Left lung (tissue), 10 donors: Measurements from ENCODE around the gene PPP2R5B. TPM values are rescaled to one million over a fixed set of nuclear protein-coding genes. Genes with fewer than 3 reads are reported as not detected.

Experiments
- ATAC-seq: fragments of 200-7000 bp; cut with Tn5 transposase; one replicate; pipeline ENCODE4 v1.9.1; 2020; ENCODE audit warnings: moderate library complexity
- DNase-seq, 4 donors: peaks; one replicate each; pipeline ENCODE4 v3.0.0-alpha.2; 2013 to 2020
- H3K27ac ChIP-seq, 2 donors: fragments of 200-600 bp; sonication (generic) in 1 of 2; one replicate each; pipeline versions ENCODE4 v1.5.0 to v1.8.0; 2020 to 2021
- H3K27me3 ChIP-seq, 2 donors: fragments of 200-600 bp; sonication (generic) in 1 of 2; one replicate each; pipeline versions ENCODE4 v1.5.0 to v1.8.0; 2020 to 2021
- H3K36me3 ChIP-seq, 2 donors: fragments of 200-600 bp; sonication (generic) in 1 of 2; one replicate each; pipeline versions ENCODE4 v1.5.0 to v1.8.0; 2020 to 2021
- H3K4me1 ChIP-seq, 2 donors: fragments of 200-600 bp; one replicate each; pipeline ENCODE4 v1.8.0; 2021
- H3K4me3 ChIP-seq, 2 donors: fragments of 200-600 bp; sonication (generic) in 1 of 2; one replicate each; pipeline versions ENCODE4 v1.5.0 to v1.8.0; 2020 to 2021; ENCODE audit warnings: mild to moderate bottlenecking in 1 of 2
- H3K9me3 ChIP-seq, 2 donors: fragments of 200-600 bp; sonication (generic) in 1 of 2; one replicate each; pipeline versions ENCODE4 v1.5.0 to v1.8.0; 2020 to 2021
- CTCF ChIP-seq, 2 donors: fragments of 200-600 bp; sonication (generic) in 1 of 2; IDR thresholded peaks; one replicate each; pipeline versions ENCODE4 v1.5.0 to v1.8.0; 2021; ENCODE audit warnings: antibody characterized with exemption in 2 of 2
- intact Hi-C, 2 donors: fragments of 100-400 bp; cut with DNase I; formaldehyde crosslinking; loops; one replicate each; pipeline versions ENCODE4 v1.11.2 to v1.14.2; 2022
- polyA plus RNA-seq, 6 donors: library from polyadenylated mRNA; unstranded; fragments of 120-200 nt; gene quantifications; one replicate each; pipeline ENCODE4 v1.2.1, GENCODE V29; 2013; ENCODE audit not compliant: insufficient read length in 6 of 6
- total RNA-seq, 2 donors: library from RNA; stranded (reverse); fragmentation: NEBNext Ultra II Directional; extraction: Animal tissue kit (Norgen Biotek cat#: 25700); gene quantifications; one replicate each; pipeline ENCODE4 v1.2.1, GENCODE V29; 2021
- donor health status: DM: no; HTN: yes; CAD: no.
- donor health status: DM: no; HTN: no; CAD: no.

Gene PPP2R5B
- total and polyA plus RNA-seq, 8 donors, result 12.1 to 29.9 (median 14.1) TPM

- TF ChIP-seq CTCF (IDR thresholded peaks at IDR 0.05), result no peak
- no peaks in the 10 kb centered on the region for H3K9me3 ChIP-seq
- DNase-seq (no peak), ATAC-seq (no peak)
- intact Hi-C loops, result no loop called here
- no peak overlapping the region for H3K4me3 ChIP-seq
- H3K27me3 ChIP-seq, result no peaks in the 10 kb centered on the region
- H3K36me3 ChIP-seq, result no peaks in the 10 kb centered on the region
- no peak overlapping the region for H3K27ac ChIP-seq
- H3K4me1 ChIP-seq, result peaks cover 14 to 38% of the 10 kb centered on the region in 2 donors
Measured at GRCh38 chr11:64921384-64921783, 3.1 kb upstream of the PPP2R5B start.

DNA sequence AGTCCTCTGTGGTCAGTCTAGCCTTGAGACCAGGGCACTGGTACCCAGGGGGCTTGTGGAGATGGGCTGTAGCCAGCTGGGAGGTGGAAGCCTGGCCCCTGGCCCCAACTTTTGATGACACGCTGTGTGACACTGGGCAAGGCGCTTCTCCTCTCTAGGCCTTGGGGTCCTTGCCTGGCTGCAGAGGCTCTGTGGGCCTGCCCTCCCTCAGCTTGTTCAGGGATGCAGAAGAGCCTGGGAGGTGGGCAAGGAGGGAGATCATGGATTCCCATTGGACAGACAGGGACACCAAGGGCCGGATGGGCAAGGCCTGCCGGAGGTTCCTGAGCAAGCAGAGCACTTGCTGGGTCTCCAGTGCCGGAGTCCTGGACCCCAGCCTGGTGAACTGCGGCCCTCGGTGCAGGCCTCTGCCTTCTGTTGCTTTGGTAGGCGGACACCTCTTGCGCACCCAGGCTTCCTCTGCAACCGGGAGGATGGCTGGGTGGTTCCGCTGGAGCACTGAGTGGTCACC, 1.3 kb upstream of the PPP2R5B start:
- Histone ChIP-seq H3K4me3 (no peak overlapping the region), H3K36me3 (peaks cover 0 to 18% of the 10 kb centered on the region in 2 donors), H3K27me3 (no peaks in the 10 kb centered on the region), H3K27ac (peak overlapping the region in 1 of 2 donors; percentile 91), H3K9me3 (no peaks in the 10 kb centered on the region), H3K4me1 (peaks cover 10 to 32% of the 10 kb centered on the region in 2 donors)
- intact Hi-C loops, result no loop called here
- DNase-seq, result peak in 1 of 4 donors; percentile 77
- no peak for ATAC-seq
- no peak for TF ChIP-seq CTCF (IDR thresholded peaks at IDR 0.05)

DNA sequence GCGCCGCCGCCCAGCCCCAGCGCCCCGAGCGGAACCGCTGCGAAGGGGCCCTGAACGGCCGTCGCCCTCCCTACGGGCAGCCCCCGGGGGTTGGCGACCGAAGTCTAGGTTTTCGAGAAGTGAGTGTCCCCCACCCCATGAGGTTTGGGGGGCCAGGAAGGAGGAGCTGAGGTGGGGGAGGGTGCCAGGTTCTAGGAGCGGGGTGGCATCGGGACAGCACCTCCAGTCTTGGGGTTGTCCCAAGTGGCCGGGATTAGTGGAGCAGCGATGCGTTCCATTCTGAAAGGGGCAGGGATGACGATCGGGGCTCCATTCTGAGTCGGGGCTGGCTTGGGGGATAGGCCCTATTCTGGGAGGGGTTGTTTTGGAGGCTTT, 408 bp downstream of the PPP2R5B start:
- Histone ChIP-seq H3K4me3 (peak overlapping the region; percentile 69 to 95), H3K4me1 (peaks cover 10 to 27% of the 10 kb centered on the region in 2 donors), H3K9me3 (no peaks in the 10 kb centered on the region), H3K27ac (peak overlapping the region; percentile 89 to 91), H3K36me3 (peaks cover 0 to 32% of the 10 kb centered on the region in 2 donors), H3K27me3 (no peaks in the 10 kb centered on the region)
- ATAC-seq (no peak), DNase-seq (peak in 2 of 4 donors; percentile 17 to 31)
- intact Hi-C loops, result no loop called here
- no peak for TF ChIP-seq CTCF (IDR thresholded peaks at IDR 0.05)

DNA sequence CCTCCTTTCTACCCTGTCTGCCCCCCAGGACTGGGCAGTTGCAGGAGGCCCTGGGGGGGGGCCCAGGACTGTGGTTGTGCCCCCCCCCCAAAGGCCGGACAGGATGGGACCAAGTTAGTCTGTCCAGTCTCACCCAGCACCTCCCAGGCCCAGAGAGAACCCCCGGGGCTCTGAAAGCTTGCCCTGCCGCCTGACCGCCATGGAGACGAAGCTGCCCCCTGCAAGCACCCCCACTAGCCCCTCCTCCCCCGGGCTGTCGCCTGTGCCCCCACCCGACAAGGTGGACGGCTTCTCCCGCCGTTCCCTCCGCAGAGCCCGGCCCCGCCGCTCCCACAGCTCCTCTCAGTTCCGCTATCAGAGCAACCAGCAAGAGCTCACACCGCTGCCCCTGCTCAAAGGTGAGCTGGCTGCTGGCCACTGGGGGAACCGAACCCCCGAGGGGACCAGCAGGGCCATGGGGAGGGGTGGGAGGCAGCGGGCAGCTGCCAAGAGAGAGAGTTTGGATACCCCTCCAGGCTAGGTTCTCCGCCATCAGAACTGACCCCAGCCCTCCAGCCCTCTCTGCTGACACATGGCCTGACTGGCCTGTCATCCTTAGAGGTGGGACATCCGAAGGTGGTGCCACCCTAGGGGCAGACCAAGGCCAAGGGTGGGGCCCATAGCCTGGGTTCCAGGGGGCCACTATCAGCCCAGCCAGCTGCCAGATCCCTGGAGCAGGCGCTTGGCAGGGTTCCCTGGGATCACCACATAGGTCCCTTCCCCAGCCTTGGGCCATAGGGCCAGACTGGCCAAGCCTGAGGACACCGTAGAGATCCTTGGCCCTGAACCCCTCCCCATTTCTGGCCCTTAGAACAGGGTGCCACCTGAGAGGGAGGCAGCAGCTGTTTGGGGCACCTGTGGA, 1.3 kb downstream of the PPP2R5B start:
- H3K4me3 ChIP-seq, result peak overlapping the region; percentile 69 to 95

More for the DNA sequence above, 1.3 kb downstream of the PPP2R5B start:
- no peaks in the 10 kb centered on the region for H3K27me3 ChIP-seq
- intact Hi-C loops, result no loop called here
- TF ChIP-seq CTCF (IDR thresholded peaks at IDR 0.05), result no peak
- H3K27ac ChIP-seq, result no peak overlapping the region
- ATAC-seq (no peak), DNase-seq (peak in 1 of 4 donors; percentile 81)
- H3K9me3 ChIP-seq, result no peaks in the 10 kb centered on the region
- H3K36me3 ChIP-seq, result peaks cover 0 to 41% of the 10 kb centered on the region in 2 donors
- peaks cover 10 to 27% of the 10 kb centered on the region in 2 donors for H3K4me1 ChIP-seq
